Esophagus muscularis mucosa (tissue), 4 donors: ENCODE data around the gene CLEC16A.

Source experiments
- EP300 ChIP-seq: sonication (generic); formaldehyde crosslinking; IDR thresholded peaks from one replicate; pipeline ENCODE4 v1.6.1; 2017; ENCODE audit warnings: antibody characterized with exemption
- POLR2A ChIP-seq: fragments of 450-650 bp; IDR thresholded peaks from one replicate; pipeline ENCODE4 v1.6.1; 2017; ENCODE audit warnings: antibody characterized with exemption, moderate library complexity, mild to moderate bottlenecking, low read depth
- POLR2AphosphoS5 ChIP-seq, 2 donors: sonication (generic); formaldehyde crosslinking; IDR thresholded peaks; one replicate each; pipeline ENCODE4 v1.6.1; 2017; ENCODE audit warnings: antibody characterized with exemption in 2 of 2
- TF ChIP-seq, protein P1 (sequence below), 3 experiments: fragments of 200-600 bp in 2 of 3; fragments of 450-650 bp in 1 of 3; sonication (generic) in 2 of 3; IDR thresholded peaks; one replicate each; pipeline ENCODE4 v1.5.1; 2017 to 2019; ENCODE audit warnings: antibody characterized with exemption in 3 of 3, mild to moderate bottlenecking in 2 of 3, moderate library complexity in 1 of 3

DNA sequence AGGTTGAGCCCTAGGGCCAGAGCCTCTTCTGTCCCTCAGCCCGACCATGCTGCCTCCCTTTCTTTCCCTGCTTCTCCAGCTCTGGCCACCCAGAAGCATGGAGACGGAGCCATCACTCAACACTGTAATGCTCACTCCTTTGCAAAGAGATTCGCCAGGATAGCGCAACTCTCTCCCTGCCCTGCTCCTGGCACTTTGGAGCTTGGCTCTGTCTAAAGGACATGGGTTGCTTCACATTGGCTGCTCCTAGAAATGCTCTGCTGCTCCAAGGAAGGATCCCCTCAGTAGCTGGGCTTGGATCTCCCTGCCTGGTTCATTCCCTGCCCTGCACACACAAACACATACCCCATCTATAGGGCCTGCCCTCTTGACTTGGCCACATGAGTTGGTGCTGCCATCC lies 76.0 kb downstream of the CLEC16A start:
- TF ChIP-seq, protein P1, sequence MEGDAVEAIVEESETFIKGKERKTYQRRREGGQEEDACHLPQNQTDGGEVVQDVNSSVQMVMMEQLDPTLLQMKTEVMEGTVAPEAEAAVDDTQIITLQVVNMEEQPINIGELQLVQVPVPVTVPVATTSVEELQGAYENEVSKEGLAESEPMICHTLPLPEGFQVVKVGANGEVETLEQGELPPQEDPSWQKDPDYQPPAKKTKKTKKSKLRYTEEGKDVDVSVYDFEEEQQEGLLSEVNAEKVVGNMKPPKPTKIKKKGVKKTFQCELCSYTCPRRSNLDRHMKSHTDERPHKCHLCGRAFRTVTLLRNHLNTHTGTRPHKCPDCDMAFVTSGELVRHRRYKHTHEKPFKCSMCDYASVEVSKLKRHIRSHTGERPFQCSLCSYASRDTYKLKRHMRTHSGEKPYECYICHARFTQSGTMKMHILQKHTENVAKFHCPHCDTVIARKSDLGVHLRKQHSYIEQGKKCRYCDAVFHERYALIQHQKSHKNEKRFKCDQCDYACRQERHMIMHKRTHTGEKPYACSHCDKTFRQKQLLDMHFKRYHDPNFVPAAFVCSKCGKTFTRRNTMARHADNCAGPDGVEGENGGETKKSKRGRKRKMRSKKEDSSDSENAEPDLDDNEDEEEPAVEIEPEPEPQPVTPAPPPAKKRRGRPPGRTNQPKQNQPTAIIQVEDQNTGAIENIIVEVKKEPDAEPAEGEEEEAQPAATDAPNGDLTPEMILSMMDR (IDR thresholded peaks at IDR 0.05): no peak
- TF ChIP-seq EP300: no peak
- no peak for TF ChIP-seq POLR2AphosphoS5 (IDR thresholded peaks at IDR 0.05)
- TF ChIP-seq POLR2A: no peak
